Inflammatory macrophage treated with lipopolysaccharide for 1 hour (primary cell): ENCODE data around the gene HSPB1.

Source experiments
- DNase-seq, 2 donors: peaks; one replicate each; pipeline ENCODE4 v3.0.0-alpha.2; 2020 to 2022

The HSPB1 gene

GRCh38 chr7:76336094-76336493, 33.6 kb downstream of the HSPB1 start:
- DNase-seq: no peak

GRCh38 chr7:76337147-76337546, 34.7 kb downstream of the HSPB1 start:
- no peak for DNase-seq

GRCh38 chr7:76338298-76339084, 36.0 kb downstream of the HSPB1 start:
- peak in 1 of 2 donors; percentile 43 for DNase-seq

- DNase-seq: no peak
Measured at GRCh38 chr7:76340617-76341131, 38.2 kb downstream of the HSPB1 start.

- DNase-seq: no peak
Measured at GRCh38 chr7:76342222-76342621, 39.7 kb downstream of the HSPB1 start.

- no peak for DNase-seq
Measured at GRCh38 chr7:76343294-76343930, 40.9 kb downstream of the HSPB1 start.

GRCh38 chr7:76343931-76344321, 41.5 kb downstream of the HSPB1 start:
- no peak for DNase-seq

- no peak for DNase-seq
Measured at GRCh38 chr7:76346097-76346496, 43.6 kb downstream of the HSPB1 start.

- no peak for DNase-seq
Measured at GRCh38 chr7:76346778-76347177, 44.3 kb downstream of the HSPB1 start.

GRCh38 chr7:76347710-76348109, 45.2 kb downstream of the HSPB1 start:
- DNase-seq: no peak

GRCh38 chr7:76349313-76349885, 46.9 kb downstream of the HSPB1 start:
- no peak for DNase-seq

- DNase-seq: no peak
Measured at GRCh38 chr7:76351372-76351771, 48.9 kb downstream of the HSPB1 start.

GRCh38 chr7:76352193-76352592, 49.7 kb downstream of the HSPB1 start:
- peak in 1 of 2 donors; percentile 31 for DNase-seq

GRCh38 chr7:76353744-76354143, 51.3 kb downstream of the HSPB1 start:
- no peak for DNase-seq
